Right lobe of liver (tissue), 6 donors: Measurements from ENCODE around the gene CNFN. TPM values are rescaled to one million over a fixed set of nuclear protein-coding genes. Genes with fewer than 3 reads are reported as not detected.

ENCODE experiments used
- ATAC-seq, 4 donors: fragments of 200-7000 bp; cut with Tn5 transposase; one replicate each; pipeline ENCODE4 v1.9.1; 2020; ENCODE audit warnings: mild to moderate bottlenecking in 4 of 4, moderate library complexity in 4 of 4
- DNase-seq, 3 donors: peaks; one replicate each; pipeline ENCODE4 v3.0.0-alpha.2; 2020
- H3K27ac ChIP-seq, 3 donors: fragments of 200-600 bp; one replicate each; pipeline ENCODE4 v1.8.0; 2022
- H3K27me3 ChIP-seq, 2 donors: fragments of 200-600 bp; one replicate each; pipeline ENCODE4 v1.8.0; 2022
- H3K36me3 ChIP-seq, 4 donors: fragments of 200-600 bp; sonication (generic) in 1 of 4; one replicate each; pipeline versions ENCODE4 v1.5.1 to v1.8.0; 2017 to 2022; ENCODE audit warnings: control low read depth in 1 of 4
- H3K4me1 ChIP-seq, 4 donors: fragments of 200-600 bp; sonication (generic) in 1 of 4; one replicate each; pipeline versions ENCODE4 v1.5.1 to v1.8.0; 2017 to 2022; ENCODE audit warnings: control low read depth in 1 of 4
- H3K4me3 ChIP-seq, 3 donors: fragments of 200-600 bp; one replicate each; pipeline ENCODE4 v1.8.0; 2022
- H3K9me3 ChIP-seq, 4 donors: fragments of 200-600 bp; sonication (generic) in 1 of 4; one replicate each; pipeline versions ENCODE4 v1.5.1 to v1.8.0; 2017 to 2022; ENCODE audit warnings: control low read depth in 1 of 4
- CTCF ChIP-seq, 4 donors: fragments of 200-600 bp in 3 of 4; fragments of 450-650 bp in 1 of 4; IDR thresholded peaks; one replicate each; pipeline versions ENCODE4 v1.5.1 to v1.8.0; 2016 to 2022; ENCODE audit warnings: antibody characterized with exemption in 4 of 4, mild to moderate bottlenecking in 2 of 4
- POLR2A ChIP-seq: fragments of 450-650 bp; IDR thresholded peaks from one replicate; pipeline ENCODE4 v1.6.1; 2017; ENCODE audit warnings: antibody characterized with exemption, mild to moderate bottlenecking
- WGBS: methylation state at CpG from one replicate; pipeline ENCODE4 v1.1.6; 2018; ENCODE audit warnings: low coverage, low lambda C conversion rate; ENCODE audit not compliant: insufficient coverage; ENCODE audit errors: missing lambda C conversion rate; 5-methylcytosine and 5-hydroxymethylcytosine counted together
- intact Hi-C, 2 donors: fragments of 100-400 bp; cut with DNase I; formaldehyde crosslinking; loops; one replicate each; pipeline versions ENCODE4 v1.11.2 to v1.14.1; 2022
- long read RNA-seq: library from polyadenylated mRNA; unstranded; transcript quantifications from one replicate; pipeline ENCODE4 v2.0.0, GENCODE V29; 2019
- total RNA-seq, 6 experiments: library from RNA; depleted of rRNA in 2 of 6; stranded (reverse); fragments of >200 nt in 2 of 6; fragmentation: NEBNext Ultra II Directional in 3 of 6; extraction: Animal tissue kit (Norgen Biotek cat#: 25700) in 3 of 6; gene quantifications; one replicate each; pipeline versions ENCODE4 v1.1.0 to v1.2.4, GENCODE V29; 2016 to 2023
- donor health status: DM: no; HTN: yes; CAD: no.
- donor health status: DM: no; HTN: no; CAD: no.
- donor health status: DM: no; HTN: no; CAD: no.
- donor health status: DM: no; HTN: yes; CAD: no.
- donor health status: DM: no; HTN: yes; CAD: no.

CNFN gene
- not detected for total RNA-seq
- long read RNA-seq, partial matches to known transcripts: 1 of 1 reads
- long read RNA-seq, other reads (novel, unspliced or antisense): 0 of 1 reads

GRCh38 chr19:42389899-42390298, at the start of gene CNFN:
TSS of gene CNFN (minus strand) at chr19:42390297. CDS start at chr19:42389037, 1,260 bp downstream.
- no peaks in the 10 kb centered on the region for H3K9me3 ChIP-seq
- DNase-seq (no peak), ATAC-seq (no peak)
- H3K27me3 ChIP-seq: no peaks in the 10 kb centered on the region
- 72% methylated on average over 7 of the region's 12 CpGs for WGBS
- TF ChIP-seq CTCF (IDR thresholded peaks at IDR 0.05) (no peak), POLR2A (no peak)
- intact Hi-C loops: no loop called here
- H3K36me3 ChIP-seq: no peaks in the 10 kb centered on the region
- no peak within 1 kb of the TSS for H3K4me3 ChIP-seq
- H3K4me1 ChIP-seq: no peaks in the 10 kb centered on the region
- H3K27ac ChIP-seq: no peak within 1 kb of the TSS

GRCh38 chr19:42436006-42436405, 45.9 kb upstream of the CNFN start:
- Histone ChIP-seq H3K27me3 (no peaks in the 10 kb centered on the region), H3K27ac (peak overlapping the region in 1 of 3 donors; percentile 18), H3K4me3 (no peak overlapping the region), H3K9me3 (no peaks in the 10 kb centered on the region), H3K36me3 (no peaks in the 10 kb centered on the region), H3K4me1 (peaks cover 0 to 18% (median 5%) of the 10 kb centered on the region in 4 donors)
- WGBS: 53% methylated on average over 3 of the region's 3 CpGs
- DNase-seq (no peak), ATAC-seq (no peak)
- intact Hi-C loops: no loop called here
- no peak for TF ChIP-seq POLR2A
- TF ChIP-seq CTCF (IDR thresholded peaks at IDR 0.05): no peak

GRCh38 chr19:42435316-42435715, 45.2 kb upstream of the CNFN start:
- no peak overlapping the region for H3K4me3 ChIP-seq
- DNase-seq (no peak), ATAC-seq (no peak)
- intact Hi-C loops: no loop called here
- H3K36me3 ChIP-seq: no peaks in the 10 kb centered on the region
- H3K9me3 ChIP-seq: no peaks in the 10 kb centered on the region
- no peaks in the 10 kb centered on the region for H3K27me3 ChIP-seq
- 87% methylated on average over 4 of the region's 6 CpGs for WGBS
- TF ChIP-seq POLR2A (no peak), CTCF (IDR thresholded peaks at IDR 0.05) (no peak)
- H3K27ac ChIP-seq: peak overlapping the region in 1 of 3 donors; percentile 8
- H3K4me1 ChIP-seq: peaks cover 0 to 12% (median 1%) of the 10 kb centered on the region in 4 donors

GRCh38 chr19:42433503-42434260, 43.6 kb upstream of the CNFN start:
- H3K9me3 ChIP-seq: no peaks in the 10 kb centered on the region
- peaks cover 0 to 9% (median 0%) of the 10 kb centered on the region in 4 donors for H3K4me1 ChIP-seq
- 29% methylated on average over 7 of the region's 9 CpGs for WGBS
- DNase-seq: peak; percentile 91 to 96 (median 92)
- peak; percentile 94 to 97 (median 96) for ATAC-seq
- H3K36me3 ChIP-seq: no peaks in the 10 kb centered on the region
- TF ChIP-seq CTCF (IDR thresholded peaks at IDR 0.05) (peak; percentile 65 to 88 (median 81)), POLR2A (no peak)
- H3K4me3 ChIP-seq: no peak overlapping the region
- no peaks in the 10 kb centered on the region for H3K27me3 ChIP-seq
- H3K27ac ChIP-seq: peak overlapping the region in 2 of 3 donors; percentile 37 to 39
- intact Hi-C loops: no loop called here
